Keratinocyte (primary cell): ENCODE results near the gene FAM107B. TPM values are rescaled to one million over a fixed set of nuclear protein-coding genes. Genes with fewer than 3 reads are reported as not detected.

Experiments
- DNase-seq: peaks from one replicate; pipeline ENCODE4 v3.0.0-alpha.2; 2011; ENCODE audit warnings: low read depth, missing footprints, low spot score
- FAIRE-seq: peaks from 2 replicates; lab custom pipeline; 2011; peaks lifted over from hg19 to GRCh38; lab: Jason Lieb, UNC
- H2AFZ ChIP-seq: 2 replicates; pipeline ENCODE4 v1.6.0; 2012; ENCODE audit warnings: low read length, control low read depth, inconsistent platforms; ENCODE audit not compliant: control insufficient read depth
- H3K27ac ChIP-seq: 2 replicates; pipeline ENCODE4 v1.5.1; 2011; ENCODE audit warnings: low read length; ENCODE audit not compliant: control insufficient read depth, insufficient read depth
- H3K27me3 ChIP-seq: 3 replicates; pipeline ENCODE4 v1.6.0; 2011; ENCODE audit warnings: low read length; ENCODE audit not compliant: control insufficient read depth, insufficient read depth; ENCODE audit errors: extremely low read depth
- H3K36me3 ChIP-seq, 2 experiments: 2 replicates in 1 of 2; 3 replicates in 1 of 2; pipeline ENCODE4 v1.5.1; 2011; ENCODE audit warnings: low read length in 2 of 2, mild to moderate bottlenecking in 1 of 2; ENCODE audit not compliant: control insufficient read depth in 2 of 2, insufficient read depth in 2 of 2; ENCODE audit errors: extremely low read depth in 1 of 2
- H3K4me1 ChIP-seq: 3 replicates; pipeline ENCODE4 v1.5.1; 2011; ENCODE audit warnings: low read length; ENCODE audit not compliant: control insufficient read depth, insufficient read depth; ENCODE audit errors: extremely low read depth
- H3K4me2 ChIP-seq: 3 replicates; pipeline ENCODE4 v1.6.0; 2011; ENCODE audit warnings: low read depth, low read length; ENCODE audit not compliant: control insufficient read depth, insufficient read depth; ENCODE audit errors: extremely low read depth
- H3K4me3 ChIP-seq, 3 experiments: fragments of 200-600 bp in 1 of 3; sonication (generic) in 1 of 3; 2 replicates in 2 of 3; 3 replicates in 1 of 3; pipeline ENCODE4 v1.5.1; 2011 to 2016; ENCODE audit warnings: low read length in 3 of 3, mild to moderate bottlenecking in 3 of 3, control low read depth in 2 of 3, inconsistent platforms in 1 of 3, low read depth in 1 of 3, mixed read lengths in 1 of 3, mixed run types in 1 of 3, moderate library complexity in 1 of 3; ENCODE audit not compliant: control insufficient read depth in 2 of 3, insufficient read depth in 2 of 3; ENCODE audit errors: extremely low read depth in 1 of 3
- H3K79me2 ChIP-seq: 2 replicates; pipeline ENCODE4 v1.6.0; 2012; ENCODE audit warnings: low read length; ENCODE audit not compliant: control insufficient read depth, insufficient read depth
- H3K9ac ChIP-seq: 3 replicates; pipeline ENCODE4 v1.6.0; 2011; ENCODE audit warnings: low read length; ENCODE audit not compliant: control insufficient read depth, insufficient read depth; ENCODE audit errors: extremely low read depth
- H3K9me1 ChIP-seq: 3 replicates; pipeline ENCODE4 v1.6.0; 2011; ENCODE audit warnings: low read length; ENCODE audit not compliant: control insufficient read depth, insufficient read depth; ENCODE audit errors: extremely low read depth
- H3K9me3 ChIP-seq: 2 replicates; pipeline ENCODE4 v1.5.1; 2012; ENCODE audit warnings: low read depth, low read length; ENCODE audit not compliant: control insufficient read depth
- H4K20me1 ChIP-seq: 3 replicates; pipeline ENCODE4 v1.6.0; 2011; ENCODE audit warnings: low read length; ENCODE audit not compliant: control insufficient read depth, insufficient read depth; ENCODE audit errors: extremely low read depth
- CTCF ChIP-seq, 3 experiments: IDR thresholded peaks in 1 of 3; conservative IDR thresholded peaks in 1 of 3; optimal IDR thresholded peaks in 1 of 3; 2 replicates in 2 of 3; 3 replicates in 1 of 3; pipeline versions ENCODE3 to v1.5.1; 2011; ENCODE audit warnings: low read length in 3 of 3, mild to moderate bottlenecking in 3 of 3, moderate library complexity in 2 of 3, control low read depth in 1 of 3, inconsistent platforms in 1 of 3; ENCODE audit not compliant: insufficient read depth in 2 of 3; ENCODE audit errors: extremely low read depth in 1 of 3
- EZH2 ChIP-seq: IDR thresholded peaks from one replicate; pipeline ENCODE4 v1.6.1; 2012; ENCODE audit warnings: inconsistent platforms, mild to moderate bottlenecking, low read length, moderate library complexity
- dilution Hi-C: fragments of 300-500 bp; cut with MboI; formaldehyde crosslinking; loops from one replicate; pipeline ENCODE4 v1.7.0; 2020; ENCODE audit warnings: low sequenced_read_pairs; ENCODE audit not compliant: extremely low pct_ligation_motif_present
- polyA plus RNA-seq, 5 experiments: library from polyadenylated mRNA; depleted of rRNA in 3 of 5; stranded (reverse) in 3 of 5; stranded (forward) in 1 of 5; unstranded in 1 of 5; fragments of >200 nt; gene quantifications; 1 replicate in 1 of 5; 2 replicates in 3 of 5; 3 replicates in 1 of 5; pipeline versions ENCODE4 v1.2.1 to v1.2.3, GENCODE V29; 2011 to 2012; ENCODE audit warnings: missing spikeins in 2 of 5, low read depth in 1 of 5, low replicate concordance in 1 of 5

FAM107B gene
- polyA plus RNA-seq, 1 donor (not counting 4 experiments of a cell fraction or from before 2014, with no cell fraction given) = 8.7 TPM

- no peak for TF ChIP-seq EZH2
- Histone ChIP-seq H3K79me2 (no peaks in the 10 kb centered on the region), H4K20me1 (no peaks in the 10 kb centered on the region), H3K4me3 (no peak overlapping the region), H3K36me3 (no peaks in the 10 kb centered on the region), H3K27ac (no peak overlapping the region), H3K4me1 (peaks cover 3% of the 10 kb centered on the region), H3K27me3 (no peaks in the 10 kb centered on the region), H2AFZ (no peak overlapping the region), H3K9me1 (no peaks in the 10 kb centered on the region), H3K9me3 (no peaks in the 10 kb centered on the region), H3K4me2 (no peak overlapping the region), H3K9ac (no peak overlapping the region)
- DNase-seq (no peak), FAIRE-seq (no peak)
- dilution Hi-C loops = no loop called here
Measured at GRCh38 chr10:14683256-14683655, 91.4 kb downstream of the FAM107B start.

- dilution Hi-C loops = no loop called here
- Histone ChIP-seq H3K27ac (no peak overlapping the region), H3K4me3 (no peak overlapping the region), H3K9me3 (no peaks in the 10 kb centered on the region), H3K9me1 (no peaks in the 10 kb centered on the region), H2AFZ (no peak overlapping the region), H3K36me3 (no peaks in the 10 kb centered on the region), H3K27me3 (no peaks in the 10 kb centered on the region), H3K4me2 (no peak overlapping the region), H3K9ac (no peak overlapping the region), H3K4me1 (peaks cover 2% of the 10 kb centered on the region), H4K20me1 (no peaks in the 10 kb centered on the region), H3K79me2 (no peaks in the 10 kb centered on the region)
- no peak for TF ChIP-seq EZH2
- no peak for TF ChIP-seq CTCF (optimal IDR thresholded peaks at IDR 0.05 in 1 of 3, IDR thresholded peaks at IDR 0.05 in 1 of 3, conservative IDR thresholded peaks at IDR 0.05 in 1 of 3; ENCODE audit: extremely low read depth in 1 of 3, insufficient read depth in 2 of 3, low read length in 3 of 3)
- DNase-seq = no peak
- no peak for FAIRE-seq
Measured at GRCh38 chr10:14681802-14682201, 92.9 kb downstream of the FAM107B start.

- no peaks in the 10 kb centered on the region for H3K4me1 ChIP-seq
- H3K27ac ChIP-seq = no peak overlapping the region
- H3K36me3 ChIP-seq = no peaks in the 10 kb centered on the region
- no peak for TF ChIP-seq EZH2
- TF ChIP-seq CTCF (optimal IDR thresholded peaks at IDR 0.05 in 1 of 3, IDR thresholded peaks at IDR 0.05 in 1 of 3, conservative IDR thresholded peaks at IDR 0.05 in 1 of 3; ENCODE audit: extremely low read depth in 1 of 3, insufficient read depth in 2 of 3, low read length in 3 of 3) = no peak
- dilution Hi-C loops = no loop called here
- no peaks in the 10 kb centered on the region for H3K9me3 ChIP-seq
- FAIRE-seq (no peak), DNase-seq (no peak)
- no peak overlapping the region for H3K9ac ChIP-seq
- no peaks in the 10 kb centered on the region for H3K79me2 ChIP-seq
- H4K20me1 ChIP-seq = no peaks in the 10 kb centered on the region
- H3K9me1 ChIP-seq = no peaks in the 10 kb centered on the region
- H2AFZ ChIP-seq = no peak overlapping the region
- H3K4me3 ChIP-seq = no peak overlapping the region
- H3K4me2 ChIP-seq = no peak overlapping the region
- no peaks in the 10 kb centered on the region for H3K27me3 ChIP-seq
Measured at GRCh38 chr10:14681305-14681704, 93.4 kb downstream of the FAM107B start.
